ENCODE data around the gene TNPO3.

TNPO3 gene

DNA sequence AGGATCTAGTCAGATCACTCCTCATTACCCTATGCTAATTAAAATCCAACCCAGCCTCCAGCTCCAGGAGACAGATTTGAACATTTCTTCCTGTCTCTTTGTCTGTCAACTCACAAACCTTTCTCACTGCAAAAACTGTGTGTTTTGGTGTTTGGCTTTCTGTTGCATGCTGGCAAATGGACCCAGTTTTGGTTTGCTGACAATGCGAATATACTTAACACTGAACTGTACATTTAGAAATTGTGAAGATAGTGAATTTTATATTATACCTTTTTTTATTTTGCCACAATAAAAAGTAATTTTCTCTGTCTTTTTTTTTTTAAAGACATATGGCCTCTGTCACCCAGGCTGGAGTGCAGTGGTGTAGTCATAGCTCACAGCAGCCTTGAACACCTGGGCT, 18.3 kb upstream of the TNPO3 start:
- Histone ChIP-seq H3K9me2 (replicated peaks; ENCODE audit: insufficient read depth, low read length) (no peaks in the 10 kb centered on the region), H2AFZ (ENCODE audit: low read depth, low read length, severe bottlenecking) (no peak overlapping the region), H3K4me3 (ENCODE audit: insufficient read depth, low read length, poor library complexity, severe bottlenecking) (no peak overlapping the region), H3K27me3 (ENCODE audit: low read length) (no peaks in the 10 kb centered on the region), H3K27ac (ENCODE audit: low read depth, low read length) (no peak overlapping the region), H4K20me1 (ENCODE audit: low read depth, low read length) (no peaks in the 10 kb centered on the region), H3K36me3 (ENCODE audit: low read length) (no peaks in the 10 kb centered on the region), H3K4me2 (ENCODE audit: low read depth, low read length, poor library complexity, severe bottlenecking) (no peak overlapping the region), H3K9me3 (ENCODE audit: insufficient read depth, low read length) (no peaks in the 10 kb centered on the region), H3F3A (ENCODE audit: insufficient read depth) (no peaks in the 10 kb centered on the region), H3K79me2 (ENCODE audit: insufficient read depth, low read length) (no peaks in the 10 kb centered on the region), H3K9ac (ENCODE audit: low read length) (no peak overlapping the region)
- TF ChIP-seq, protein P1, sequence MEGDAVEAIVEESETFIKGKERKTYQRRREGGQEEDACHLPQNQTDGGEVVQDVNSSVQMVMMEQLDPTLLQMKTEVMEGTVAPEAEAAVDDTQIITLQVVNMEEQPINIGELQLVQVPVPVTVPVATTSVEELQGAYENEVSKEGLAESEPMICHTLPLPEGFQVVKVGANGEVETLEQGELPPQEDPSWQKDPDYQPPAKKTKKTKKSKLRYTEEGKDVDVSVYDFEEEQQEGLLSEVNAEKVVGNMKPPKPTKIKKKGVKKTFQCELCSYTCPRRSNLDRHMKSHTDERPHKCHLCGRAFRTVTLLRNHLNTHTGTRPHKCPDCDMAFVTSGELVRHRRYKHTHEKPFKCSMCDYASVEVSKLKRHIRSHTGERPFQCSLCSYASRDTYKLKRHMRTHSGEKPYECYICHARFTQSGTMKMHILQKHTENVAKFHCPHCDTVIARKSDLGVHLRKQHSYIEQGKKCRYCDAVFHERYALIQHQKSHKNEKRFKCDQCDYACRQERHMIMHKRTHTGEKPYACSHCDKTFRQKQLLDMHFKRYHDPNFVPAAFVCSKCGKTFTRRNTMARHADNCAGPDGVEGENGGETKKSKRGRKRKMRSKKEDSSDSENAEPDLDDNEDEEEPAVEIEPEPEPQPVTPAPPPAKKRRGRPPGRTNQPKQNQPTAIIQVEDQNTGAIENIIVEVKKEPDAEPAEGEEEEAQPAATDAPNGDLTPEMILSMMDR (IDR thresholded peaks at IDR 0.05; ENCODE audit: insufficient read depth, low read length, poor library complexity, severe bottlenecking) = no peak
- TF ChIP-seq EZH2phosphoT487 (conservative IDR thresholded peaks at IDR 0.05; ENCODE audit: low read length) = no peak

DNA sequence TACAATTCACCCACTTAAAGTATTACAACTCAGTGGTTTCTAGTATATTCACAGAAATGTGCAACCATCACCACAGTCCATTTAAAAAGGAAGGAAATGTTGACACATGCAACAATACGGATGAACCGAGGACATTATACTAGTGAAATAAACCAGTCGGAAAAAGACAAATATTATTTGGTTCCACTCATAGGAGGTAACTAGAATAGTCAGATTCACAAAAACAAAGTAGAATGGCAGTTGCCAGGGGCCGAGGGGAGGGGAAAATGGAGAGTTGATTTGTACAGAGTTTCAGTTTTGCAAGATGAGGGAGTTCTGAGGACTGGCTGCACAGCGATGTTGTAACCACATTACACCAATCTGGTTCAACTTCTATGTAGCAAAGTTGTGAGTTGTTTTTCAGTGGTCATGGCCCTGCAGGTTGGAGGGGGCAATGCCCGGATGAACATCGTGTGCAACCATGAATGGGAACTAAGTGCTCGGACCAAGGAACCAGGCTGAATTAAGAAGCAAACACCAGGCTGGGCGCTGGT, 17.6 kb upstream of the TNPO3 start:
- no peak overlapping the region for H3K4me3 ChIP-seq (ENCODE audit: insufficient read depth, low read length, poor library complexity, severe bottlenecking)

DNA sequence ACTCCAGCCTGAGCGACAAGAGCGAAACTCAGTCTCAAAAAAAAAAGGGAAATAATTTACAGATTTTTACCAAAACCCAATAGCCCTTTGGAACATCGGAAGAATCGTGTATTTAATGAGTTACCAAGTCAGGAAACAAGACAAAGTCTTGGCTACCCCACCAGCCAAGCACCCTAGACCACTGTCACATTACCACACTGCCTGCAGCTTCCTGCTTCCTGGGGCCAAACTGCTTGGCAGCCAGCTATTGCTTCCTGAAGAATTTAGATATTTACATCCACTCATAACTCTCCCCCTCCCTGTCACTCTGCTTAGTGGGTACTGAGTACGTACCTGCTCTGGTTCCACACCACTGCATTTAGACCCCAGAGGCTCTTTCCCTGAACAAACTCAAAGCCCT, 14.1 kb upstream of the TNPO3 start:
- Histone ChIP-seq H3K4me2 (ENCODE audit: low read depth, low read length, poor library complexity, severe bottlenecking) (no peak overlapping the region), H2AFZ (ENCODE audit: low read depth, low read length, severe bottlenecking) (no peak overlapping the region)

More for the DNA sequence above, 17.6 kb upstream of the TNPO3 start:
- no peaks in the 10 kb centered on the region for H4K20me1 ChIP-seq (ENCODE audit: low read depth, low read length)
- no peaks in the 10 kb centered on the region for H3K79me2 ChIP-seq (ENCODE audit: insufficient read depth, low read length)
- no peak overlapping the region for H3K9ac ChIP-seq (ENCODE audit: low read length)
- no peak overlapping the region for H3K27ac ChIP-seq (ENCODE audit: low read depth, low read length)
- no peak overlapping the region for H3K4me2 ChIP-seq (ENCODE audit: low read depth, low read length, poor library complexity, severe bottlenecking)
- no peaks in the 10 kb centered on the region for H3K27me3 ChIP-seq (ENCODE audit: low read length)
- H3F3A ChIP-seq (ENCODE audit: insufficient read depth) = no peaks in the 10 kb centered on the region
- no peaks in the 10 kb centered on the region for H3K9me2 ChIP-seq (replicated peaks; ENCODE audit: insufficient read depth, low read length)
- H3K9me3 ChIP-seq (ENCODE audit: insufficient read depth, low read length) = no peaks in the 10 kb centered on the region
- TF ChIP-seq EZH2phosphoT487 (conservative IDR thresholded peaks at IDR 0.05; ENCODE audit: low read length) = no peak
- TF ChIP-seq, protein P1 (IDR thresholded peaks at IDR 0.05; ENCODE audit: insufficient read depth, low read length, poor library complexity, severe bottlenecking) = no peak
- no peaks in the 10 kb centered on the region for H3K36me3 ChIP-seq (ENCODE audit: low read length)
- H2AFZ ChIP-seq (ENCODE audit: low read depth, low read length, severe bottlenecking) = no peak overlapping the region

More for the DNA sequence above, 14.1 kb upstream of the TNPO3 start:
- no peaks in the 10 kb centered on the region for H3K9me2 ChIP-seq (replicated peaks; ENCODE audit: insufficient read depth, low read length)
- H3K27me3 ChIP-seq (ENCODE audit: low read length) = no peaks in the 10 kb centered on the region
- H3K9me3 ChIP-seq (ENCODE audit: insufficient read depth, low read length) = no peaks in the 10 kb centered on the region
- no peaks in the 10 kb centered on the region for H3F3A ChIP-seq (ENCODE audit: insufficient read depth)
- TF ChIP-seq EZH2phosphoT487 (conservative IDR thresholded peaks at IDR 0.05; ENCODE audit: low read length) = no peak
- TF ChIP-seq, protein P1 (IDR thresholded peaks at IDR 0.05; ENCODE audit: insufficient read depth, low read length, poor library complexity, severe bottlenecking) = no peak
- no peak overlapping the region for H3K9ac ChIP-seq (ENCODE audit: low read length)
- no peak overlapping the region for H3K27ac ChIP-seq (ENCODE audit: low read depth, low read length)
- no peaks in the 10 kb centered on the region for H3K79me2 ChIP-seq (ENCODE audit: insufficient read depth, low read length)
- H3K36me3 ChIP-seq (ENCODE audit: low read length) = no peaks in the 10 kb centered on the region
- H3K4me3 ChIP-seq (ENCODE audit: insufficient read depth, low read length, poor library complexity, severe bottlenecking) = no peak overlapping the region
- no peaks in the 10 kb centered on the region for H4K20me1 ChIP-seq (ENCODE audit: low read depth, low read length)
